NCI-H748 (cell line): ENCODE results near the gene FZD10.

Experiments
- DNase-seq: peaks from one replicate; lab custom pipeline; 2025; ENCODE audit not compliant: unreplicated experiment; lab: John Stamatoyannopoulos, UW

Gene FZD10

GRCh38 chr12:130162267-130162666, at the start of gene FZD10:
TSS of gene FZD10 (plus strand) at chr12:130162464. CDS start at chr12:130162943, 479 bp downstream.
- DNase-seq: peak; percentile 57

- DNase-seq: no peak
These were observed 47.3 kb upstream of the FZD10 start for GRCh38 chr12:130114952-130115351.

- no peak for DNase-seq
These were observed 46.6 kb upstream of the FZD10 start for GRCh38 chr12:130115646-130116045.

GRCh38 chr12:130116791-130117190, 45.5 kb upstream of the FZD10 start:
- DNase-seq: no peak

- DNase-seq: no peak
These were observed 45.0 kb upstream of the FZD10 start for GRCh38 chr12:130117233-130117632.

- no peak for DNase-seq
These were observed 44.6 kb upstream of the FZD10 start for GRCh38 chr12:130117701-130118100.

- DNase-seq: no peak
These were observed 44.1 kb upstream of the FZD10 start for GRCh38 chr12:130118181-130118580.

GRCh38 chr12:130119241-130119861, 42.9 kb upstream of the FZD10 start:
- DNase-seq: no peak

- no peak for DNase-seq
These were observed 42.1 kb upstream of the FZD10 start for GRCh38 chr12:130120012-130120805.

GRCh38 chr12:130121226-130122000, 40.9 kb upstream of the FZD10 start:
- no peak for DNase-seq

GRCh38 chr12:130122356-130122755, 39.9 kb upstream of the FZD10 start:
- DNase-seq: no peak

GRCh38 chr12:130124106-130124505, 38.2 kb upstream of the FZD10 start:
- DNase-seq: no peak

GRCh38 chr12:130124605-130125244, 37.5 kb upstream of the FZD10 start:
- no peak for DNase-seq

GRCh38 chr12:130126023-130126432, 36.2 kb upstream of the FZD10 start:
- no peak for DNase-seq

- DNase-seq: no peak
These were observed 34.7 kb upstream of the FZD10 start for GRCh38 chr12:130127532-130127911.

GRCh38 chr12:130127912-130128789, 34.1 kb upstream of the FZD10 start:
- no peak for DNase-seq

GRCh38 chr12:130128790-130129735, 33.2 kb upstream of the FZD10 start:
- no peak for DNase-seq

- DNase-seq: no peak
These were observed 31.9 kb upstream of the FZD10 start for GRCh38 chr12:130130346-130130745.

GRCh38 chr12:130131025-130131424, 31.2 kb upstream of the FZD10 start:
- DNase-seq: no peak
